ENCODE data around the gene USP37. TPM values are rescaled to one million over a fixed set of nuclear protein-coding genes. Genes with fewer than 3 reads are reported as not detected.

USP37 gene
- total RNA-seq, 1 donor from 2014 or later: 5.7 TPM

DNA sequence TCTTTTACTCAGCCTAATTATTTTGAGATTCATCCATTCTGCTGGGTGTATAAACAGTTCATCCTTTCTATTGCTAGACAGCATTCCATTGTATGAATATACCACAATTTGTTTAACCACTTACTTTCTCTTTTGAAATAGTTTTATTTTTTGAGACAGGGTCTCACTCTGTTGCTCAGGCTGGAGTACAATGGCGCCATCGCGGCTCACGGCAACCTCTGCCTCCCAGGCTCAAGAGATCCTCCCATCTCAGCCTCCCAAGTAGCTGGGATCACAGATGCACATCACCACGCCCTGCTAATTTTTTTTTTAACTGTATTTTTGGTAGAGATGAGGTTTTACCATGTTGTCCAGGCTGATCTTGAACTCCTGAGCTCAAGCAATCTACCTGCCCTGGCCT, 54.5 kb downstream of the USP37 start:
- H3K27ac ChIP-seq (replicated peaks): no peak overlapping the region
- no peaks in the 10 kb centered on the region for H3K4me1 ChIP-seq
- no peak overlapping the region for H3K4me3 ChIP-seq
- intact Hi-C loops (cut with micrococcal nuclease): no loop called here
- DNase-seq: no peak
- H3K27me3 ChIP-seq (ENCODE audit: low read depth): no peaks in the 10 kb centered on the region
- TF ChIP-seq, protein P1, sequence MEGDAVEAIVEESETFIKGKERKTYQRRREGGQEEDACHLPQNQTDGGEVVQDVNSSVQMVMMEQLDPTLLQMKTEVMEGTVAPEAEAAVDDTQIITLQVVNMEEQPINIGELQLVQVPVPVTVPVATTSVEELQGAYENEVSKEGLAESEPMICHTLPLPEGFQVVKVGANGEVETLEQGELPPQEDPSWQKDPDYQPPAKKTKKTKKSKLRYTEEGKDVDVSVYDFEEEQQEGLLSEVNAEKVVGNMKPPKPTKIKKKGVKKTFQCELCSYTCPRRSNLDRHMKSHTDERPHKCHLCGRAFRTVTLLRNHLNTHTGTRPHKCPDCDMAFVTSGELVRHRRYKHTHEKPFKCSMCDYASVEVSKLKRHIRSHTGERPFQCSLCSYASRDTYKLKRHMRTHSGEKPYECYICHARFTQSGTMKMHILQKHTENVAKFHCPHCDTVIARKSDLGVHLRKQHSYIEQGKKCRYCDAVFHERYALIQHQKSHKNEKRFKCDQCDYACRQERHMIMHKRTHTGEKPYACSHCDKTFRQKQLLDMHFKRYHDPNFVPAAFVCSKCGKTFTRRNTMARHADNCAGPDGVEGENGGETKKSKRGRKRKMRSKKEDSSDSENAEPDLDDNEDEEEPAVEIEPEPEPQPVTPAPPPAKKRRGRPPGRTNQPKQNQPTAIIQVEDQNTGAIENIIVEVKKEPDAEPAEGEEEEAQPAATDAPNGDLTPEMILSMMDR (IDR thresholded peaks at IDR 0.05; ENCODE audit: borderline replicate concordance): no peak
- peaks cover 14% of the 10 kb centered on the region for H3K36me3 ChIP-seq
- H3K9me3 ChIP-seq (replicated peaks): no peaks in the 10 kb centered on the region

DNA sequence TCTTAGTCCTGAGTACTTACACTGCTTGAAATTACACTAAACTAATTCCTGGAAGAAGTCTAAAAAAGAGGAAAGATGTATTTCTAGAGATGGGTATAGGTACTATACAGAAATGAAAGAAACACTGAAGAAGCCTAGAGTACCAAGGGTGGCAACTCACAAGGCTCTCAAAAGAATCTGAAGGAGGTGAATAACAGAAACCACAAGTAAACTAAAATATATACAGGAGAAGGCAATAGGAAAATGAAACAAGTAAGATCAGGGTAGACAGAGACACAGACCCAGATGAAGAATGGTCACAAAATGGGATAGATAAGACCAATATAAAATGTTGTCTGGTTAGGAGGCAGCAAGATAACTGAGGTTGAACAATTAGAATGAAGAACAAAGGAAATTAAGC, 59.9 kb downstream of the USP37 start:
- Histone ChIP-seq H3K27me3 (ENCODE audit: low read depth) (no peaks in the 10 kb centered on the region), H3K9me3 (replicated peaks) (no peaks in the 10 kb centered on the region), H3K27ac (replicated peaks) (no peak overlapping the region), H3K4me3 (no peak overlapping the region), H3K36me3 (peaks cover 14% of the 10 kb centered on the region), H3K4me1 (no peaks in the 10 kb centered on the region)
- TF ChIP-seq, protein P1 (IDR thresholded peaks at IDR 0.05; ENCODE audit: borderline replicate concordance): no peak
- DNase-seq: no peak
- intact Hi-C loops (cut with micrococcal nuclease): no loop called here

DNA sequence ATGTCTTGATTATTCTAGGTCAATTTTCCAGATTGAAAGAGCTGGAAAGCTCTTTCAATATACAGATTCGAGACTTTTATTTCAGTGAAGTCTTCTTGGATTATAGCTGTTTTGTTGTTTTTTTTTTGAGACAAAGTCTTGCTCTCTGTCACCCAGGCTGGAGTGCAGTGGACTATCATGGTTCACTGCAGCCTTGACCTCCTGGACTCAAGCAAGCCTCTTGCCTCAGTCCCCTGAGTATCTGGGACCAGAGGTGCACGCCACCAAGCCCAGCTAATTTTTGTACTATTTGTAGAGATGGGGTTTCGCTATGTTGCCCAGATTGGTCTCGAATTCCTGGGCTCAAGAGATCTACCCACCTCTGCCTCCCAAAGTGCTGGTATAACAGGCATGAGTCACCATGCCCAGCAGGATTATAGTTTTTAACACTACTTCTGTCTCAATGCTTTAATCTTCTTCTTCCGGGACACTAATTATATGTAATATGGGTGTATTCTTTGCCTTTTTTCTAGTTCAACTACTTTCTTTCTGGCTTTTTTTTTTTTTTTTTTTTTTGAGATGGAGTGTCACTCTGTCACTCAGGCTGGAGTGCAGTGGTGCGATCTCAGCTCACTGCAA, 62.3 kb downstream of the USP37 start:
- intact Hi-C loops (cut with micrococcal nuclease): no loop called here
- no peaks in the 10 kb centered on the region for H3K9me3 ChIP-seq (replicated peaks)
- no peaks in the 10 kb centered on the region for H3K27me3 ChIP-seq (ENCODE audit: low read depth)
- TF ChIP-seq, protein P1 (IDR thresholded peaks at IDR 0.05; ENCODE audit: borderline replicate concordance): no peak
- no peak for DNase-seq
- peaks cover 11% of the 10 kb centered on the region for H3K4me1 ChIP-seq
- H3K27ac ChIP-seq (replicated peaks): no peak overlapping the region
- no peak overlapping the region for H3K4me3 ChIP-seq
- peaks cover 14% of the 10 kb centered on the region for H3K36me3 ChIP-seq

DNA sequence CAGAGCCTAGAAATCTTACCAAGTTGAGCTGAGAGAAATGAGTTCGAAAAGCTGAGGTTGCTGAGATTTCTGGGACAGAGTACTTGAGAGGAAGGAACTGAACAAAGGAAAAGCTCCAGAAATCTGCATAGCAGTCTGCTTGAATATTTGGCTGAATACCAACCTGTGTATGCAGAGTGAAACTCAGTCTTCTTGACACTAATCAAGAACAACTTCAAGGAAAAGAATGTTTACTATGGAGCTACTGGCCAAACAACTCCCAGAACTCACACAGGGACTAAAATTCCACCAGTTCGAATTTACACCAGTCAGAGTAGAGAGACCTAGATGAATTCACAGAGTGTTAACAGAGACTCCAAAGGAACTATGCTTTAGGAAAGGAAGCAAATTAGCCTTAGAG, 66.5 kb downstream of the USP37 start:
- TF ChIP-seq, protein P1 (IDR thresholded peaks at IDR 0.05; ENCODE audit: borderline replicate concordance): no peak
- no peak overlapping the region for H3K4me3 ChIP-seq
- no peaks in the 10 kb centered on the region for H3K9me3 ChIP-seq (replicated peaks)
- intact Hi-C loops (cut with micrococcal nuclease): no loop called here
- H3K27me3 ChIP-seq (ENCODE audit: low read depth): no peaks in the 10 kb centered on the region
- H3K4me1 ChIP-seq: peaks cover 11% of the 10 kb centered on the region
- no peak for DNase-seq
- peaks cover 15% of the 10 kb centered on the region for H3K36me3 ChIP-seq
- H3K27ac ChIP-seq (replicated peaks): peak overlapping the region; percentile 62

DNA sequence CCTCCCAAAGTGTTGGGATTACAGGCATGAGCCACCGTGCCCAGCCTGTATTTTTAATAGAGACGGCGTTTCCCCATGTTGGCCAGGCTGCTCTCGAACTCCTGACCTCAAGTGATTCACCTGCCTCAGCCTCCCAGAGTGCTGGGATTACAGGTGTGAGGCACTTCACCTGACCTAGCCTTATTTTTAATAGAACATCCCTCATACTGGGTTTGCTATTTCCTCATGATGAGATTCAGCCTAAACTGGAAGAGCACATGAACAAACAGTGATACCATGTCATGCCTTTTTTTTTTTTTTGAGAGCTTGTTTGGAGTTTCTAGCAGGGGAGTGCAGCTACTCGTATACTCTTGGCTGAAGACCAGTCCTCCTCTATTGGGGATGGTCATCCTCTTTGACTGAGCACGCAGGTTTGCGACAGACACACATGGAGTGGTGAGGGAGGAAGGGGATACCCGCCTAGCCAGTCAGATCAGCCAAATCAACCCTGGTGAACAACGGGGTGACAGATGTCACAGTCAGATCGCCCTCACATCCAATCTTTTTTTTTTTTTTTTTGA, 67.6 kb downstream of the USP37 start:
- Histone ChIP-seq H3K9me3 (replicated peaks) (no peaks in the 10 kb centered on the region), H3K27ac (replicated peaks) (no peak overlapping the region), H3K36me3 (peaks cover 25% of the 10 kb centered on the region), H3K4me1 (peaks cover 11% of the 10 kb centered on the region), H3K27me3 (ENCODE audit: low read depth) (no peaks in the 10 kb centered on the region), H3K4me3 (no peak overlapping the region)
- DNase-seq: no peak
- intact Hi-C loops (cut with micrococcal nuclease): no loop called here
- TF ChIP-seq, protein P1 (IDR thresholded peaks at IDR 0.05; ENCODE audit: borderline replicate concordance): no peak

Data from left ventricle myocardium inferior (tissue), 1 donor.